Suppressor macrophage treated with lipopolysaccharide for 1 hour (primary cell): ENCODE measurements around the gene TMEM258.

Experiments used
- DNase-seq, 3 donors: peaks; one replicate each; pipeline ENCODE4 v3.0.0-alpha.2; 2020 to 2022

TMEM258 gene

GRCh38 chr11:61756147-61756451, 36.3 kb downstream of the TMEM258 start:
- no peak for DNase-seq

GRCh38 chr11:61754534-61755482, 37.6 kb downstream of the TMEM258 start:
- no peak for DNase-seq

- DNase-seq = no peak
Measured at GRCh38 chr11:61753672-61754071, 38.7 kb downstream of the TMEM258 start.

- DNase-seq = no peak
Measured at GRCh38 chr11:61752925-61753521, 39.4 kb downstream of the TMEM258 start.

- DNase-seq = peak; percentile 68 to 90 (median 77)
Measured at GRCh38 chr11:61752117-61752924, 40.1 kb downstream of the TMEM258 start, which contains the start of gene MYRF. Gene MYRF, plus strand, starts transcription at chr11:61752636. Its CDS starts 109 bp downstream, at chr11:61752745.

GRCh38 chr11:61751384-61751783, 41.0 kb downstream of the TMEM258 start:
- no peak for DNase-seq

GRCh38 chr11:61750631-61751273, 41.6 kb downstream of the TMEM258 start:
- no peak for DNase-seq

- DNase-seq = no peak
Measured at GRCh38 chr11:61749591-61750217, 42.7 kb downstream of the TMEM258 start.

GRCh38 chr11:61747967-61748285, 44.5 kb downstream of the TMEM258 start:
- no peak for DNase-seq

- DNase-seq = peak; percentile 72 to 85 (median 75)
Measured at GRCh38 chr11:61747192-61747966, 45.0 kb downstream of the TMEM258 start.

- DNase-seq = no peak
Measured at GRCh38 chr11:61746442-61747191, 45.8 kb downstream of the TMEM258 start.

GRCh38 chr11:61745781-61746441, 46.5 kb downstream of the TMEM258 start:
- no peak for DNase-seq

- no peak for DNase-seq
Measured at GRCh38 chr11:61744609-61745156, 47.7 kb downstream of the TMEM258 start.

- DNase-seq = no peak
Measured at GRCh38 chr11:61744181-61744580, 48.2 kb downstream of the TMEM258 start.

- DNase-seq = no peak
Measured at GRCh38 chr11:61743486-61744095, 48.8 kb downstream of the TMEM258 start.

GRCh38 chr11:61742391-61742790, 50.0 kb downstream of the TMEM258 start:
- DNase-seq = peak; percentile 58 to 76 (median 74)

GRCh38 chr11:61739966-61740365, 52.4 kb downstream of the TMEM258 start:
- DNase-seq = no peak

- DNase-seq = no peak
Measured at GRCh38 chr11:61739413-61739812, 53.0 kb downstream of the TMEM258 start.
